Cardiac fibroblast (primary cell): ENCODE results near the gene MS4A10.

Experiments used
- DNase-seq, 2 donors: peaks; one replicate each; pipeline versions ENCODE4 v3.0.0 to v3.0.0-alpha.2; 2010; ENCODE audit warnings: low read depth in 2 of 2
- H3K4me3 ChIP-seq, 2 donors: replicated peaks in 1 of 2; 1 replicate in 1 of 2; 2 replicates in 1 of 2; pipeline ENCODE4 v1.5.1; 2011; ENCODE audit warnings: low read depth in 2 of 2, low read length in 2 of 2, mild to moderate bottlenecking in 2 of 2, moderate library complexity in 1 of 2
- TF ChIP-seq, protein P1 (sequence below): IDR thresholded peaks from one replicate; pipeline ENCODE4 v1.5.1; 2011; ENCODE audit warnings: low read depth, mild to moderate bottlenecking, low read length, inconsistent platforms

MS4A10 gene

DNA sequence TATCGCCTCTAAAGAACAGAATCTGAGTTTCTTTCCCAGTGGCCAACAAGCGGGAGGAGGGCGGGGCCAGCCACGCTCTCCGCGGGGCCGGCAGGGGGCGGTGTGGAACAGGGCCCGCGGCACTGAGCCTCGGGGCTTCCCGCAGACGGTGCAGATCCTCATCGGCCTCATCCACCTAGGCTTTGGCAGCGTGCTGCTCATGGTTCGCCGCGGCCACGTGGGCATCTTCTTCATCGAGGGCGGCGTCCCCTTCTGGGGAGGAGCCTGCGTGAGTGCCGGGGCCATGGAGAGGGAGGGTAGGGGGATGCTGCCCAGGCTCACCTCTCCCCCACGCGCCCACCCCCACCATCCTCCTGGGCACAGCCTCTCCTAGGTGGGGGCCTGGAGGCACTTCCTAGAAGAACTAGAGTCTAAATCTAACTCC is 17.7 kb upstream of the MS4A10 start:
- no peak overlapping the region for H3K4me3 ChIP-seq
- TF ChIP-seq, protein P1, sequence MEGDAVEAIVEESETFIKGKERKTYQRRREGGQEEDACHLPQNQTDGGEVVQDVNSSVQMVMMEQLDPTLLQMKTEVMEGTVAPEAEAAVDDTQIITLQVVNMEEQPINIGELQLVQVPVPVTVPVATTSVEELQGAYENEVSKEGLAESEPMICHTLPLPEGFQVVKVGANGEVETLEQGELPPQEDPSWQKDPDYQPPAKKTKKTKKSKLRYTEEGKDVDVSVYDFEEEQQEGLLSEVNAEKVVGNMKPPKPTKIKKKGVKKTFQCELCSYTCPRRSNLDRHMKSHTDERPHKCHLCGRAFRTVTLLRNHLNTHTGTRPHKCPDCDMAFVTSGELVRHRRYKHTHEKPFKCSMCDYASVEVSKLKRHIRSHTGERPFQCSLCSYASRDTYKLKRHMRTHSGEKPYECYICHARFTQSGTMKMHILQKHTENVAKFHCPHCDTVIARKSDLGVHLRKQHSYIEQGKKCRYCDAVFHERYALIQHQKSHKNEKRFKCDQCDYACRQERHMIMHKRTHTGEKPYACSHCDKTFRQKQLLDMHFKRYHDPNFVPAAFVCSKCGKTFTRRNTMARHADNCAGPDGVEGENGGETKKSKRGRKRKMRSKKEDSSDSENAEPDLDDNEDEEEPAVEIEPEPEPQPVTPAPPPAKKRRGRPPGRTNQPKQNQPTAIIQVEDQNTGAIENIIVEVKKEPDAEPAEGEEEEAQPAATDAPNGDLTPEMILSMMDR: peak; percentile 46
- DNase-seq: no peak

DNA sequence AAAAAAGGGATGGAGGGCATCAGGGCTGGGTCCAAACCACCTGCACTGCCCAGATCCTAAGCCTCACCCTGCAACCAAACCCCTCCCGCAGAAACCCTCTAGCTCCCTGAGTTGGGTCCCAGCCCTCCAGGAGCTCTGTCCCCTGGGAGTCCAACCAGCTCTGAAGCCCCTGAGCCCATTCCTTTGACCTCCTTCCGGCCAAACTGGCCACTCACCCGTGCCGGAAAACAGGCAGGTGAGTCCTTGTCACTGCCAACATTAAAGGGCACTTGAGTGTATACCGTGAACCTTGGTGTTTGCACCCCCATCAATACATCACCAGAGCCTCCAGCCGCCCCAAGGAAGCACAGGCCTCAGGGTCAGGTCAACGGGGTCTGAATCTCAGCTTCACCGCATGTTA is 16.9 kb upstream of the MS4A10 start:
- TF ChIP-seq, protein P1: no peak
- no peak overlapping the region for H3K4me3 ChIP-seq
- no peak for DNase-seq

DNA sequence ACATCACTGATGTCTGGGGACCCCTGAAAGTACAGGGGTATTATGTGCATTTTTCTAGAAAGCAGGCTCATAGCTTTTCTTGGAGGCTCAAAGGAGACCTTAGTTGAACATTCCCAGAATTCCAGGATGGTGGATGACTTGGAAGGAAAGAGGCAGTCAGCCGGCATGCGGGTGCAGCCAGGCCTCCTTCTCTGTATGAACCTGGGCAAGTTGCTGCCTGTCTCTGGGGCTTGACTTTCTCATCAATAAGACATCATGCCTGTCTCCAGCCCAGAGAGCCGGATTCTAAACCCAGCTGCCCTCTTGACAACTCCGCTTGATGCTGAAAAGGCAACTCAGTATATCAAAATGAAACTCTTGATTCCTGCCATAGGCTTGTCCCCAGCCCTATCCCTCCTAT is 15.9 kb upstream of the MS4A10 start:
- DNase-seq: no peak
- H3K4me3 ChIP-seq: no peak overlapping the region
- TF ChIP-seq, protein P1: no peak

DNA sequence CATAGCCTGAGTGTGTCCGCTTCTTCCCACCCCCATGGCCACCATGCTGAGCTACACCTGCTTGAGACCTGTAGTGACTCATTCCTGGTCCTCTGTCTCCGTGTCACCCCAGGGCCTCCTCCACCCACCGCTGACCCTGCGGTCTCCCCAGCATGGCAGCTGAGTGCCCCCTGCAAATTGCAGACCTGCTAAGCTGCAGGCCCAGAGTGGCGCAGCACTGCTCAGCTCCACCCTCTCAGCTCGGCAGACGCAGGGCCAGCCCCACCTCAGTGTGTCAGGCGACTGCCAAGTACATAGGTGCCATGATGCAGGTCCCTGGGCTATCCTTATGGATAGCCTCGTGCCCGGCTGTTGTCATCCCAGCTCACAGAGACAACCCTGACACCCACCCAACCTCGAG is 15.3 kb upstream of the MS4A10 start:
- TF ChIP-seq, protein P1: no peak
- DNase-seq: no peak

DNA sequence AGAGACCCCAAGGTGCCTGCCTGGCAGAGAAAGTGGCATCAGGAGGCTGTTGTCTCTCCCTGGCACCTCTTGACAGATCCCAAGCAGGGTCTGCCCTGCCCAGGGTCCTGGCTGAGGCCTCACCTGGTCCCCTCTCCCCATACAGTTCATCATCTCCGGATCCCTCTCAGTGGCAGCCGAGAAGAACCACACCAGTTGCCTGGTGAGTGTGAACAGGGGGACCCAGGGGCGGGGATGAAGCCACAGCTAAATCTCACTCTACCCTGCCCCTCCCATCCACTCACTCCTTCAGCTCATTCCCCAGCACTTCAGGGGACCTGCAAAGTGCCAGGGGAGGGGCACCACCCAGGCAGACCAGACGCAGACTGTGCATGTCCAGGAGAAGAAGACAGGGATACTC is 14.0 kb upstream of the MS4A10 start:
- no peak for DNase-seq
- no peak overlapping the region for H3K4me3 ChIP-seq
- TF ChIP-seq, protein P1: no peak

More for the DNA sequence above, 15.3 kb upstream of the MS4A10 start:
- no peak overlapping the region for H3K4me3 ChIP-seq

DNA sequence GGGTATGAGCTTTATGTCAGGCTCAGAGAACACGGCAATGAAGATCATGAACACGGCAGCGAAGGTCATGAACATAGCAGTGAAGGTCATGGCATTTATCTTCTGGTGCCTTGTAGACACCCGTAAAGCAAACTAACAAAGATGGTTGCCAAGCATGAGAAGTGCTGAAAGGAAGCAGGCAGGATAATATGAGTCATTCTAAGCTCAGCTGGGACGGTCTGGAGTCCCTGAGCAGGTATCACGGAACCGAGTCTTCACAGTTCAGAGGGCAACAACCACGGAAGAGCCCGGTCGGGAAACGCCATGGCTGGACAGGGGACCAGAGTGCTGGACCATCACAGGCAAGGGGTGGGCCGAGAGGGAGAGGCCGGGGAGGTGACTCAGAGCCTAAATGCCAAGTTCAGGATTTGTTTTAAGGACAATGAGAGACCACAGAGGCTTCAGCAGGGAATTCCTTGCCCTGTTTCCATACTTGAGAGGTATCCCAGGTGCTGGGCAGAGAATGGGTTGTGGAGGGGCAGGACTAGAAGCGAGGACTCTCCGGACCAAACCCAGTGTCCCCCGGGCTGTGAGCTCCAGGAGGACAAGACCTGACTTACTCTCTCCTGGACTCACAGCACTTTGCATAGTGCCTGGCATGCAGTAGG is 13.1 kb upstream of the MS4A10 start:
- H3K4me3 ChIP-seq: no peak overlapping the region
- DNase-seq: peak in 1 of 2 donors; percentile 45
- TF ChIP-seq, protein P1: no peak

DNA sequence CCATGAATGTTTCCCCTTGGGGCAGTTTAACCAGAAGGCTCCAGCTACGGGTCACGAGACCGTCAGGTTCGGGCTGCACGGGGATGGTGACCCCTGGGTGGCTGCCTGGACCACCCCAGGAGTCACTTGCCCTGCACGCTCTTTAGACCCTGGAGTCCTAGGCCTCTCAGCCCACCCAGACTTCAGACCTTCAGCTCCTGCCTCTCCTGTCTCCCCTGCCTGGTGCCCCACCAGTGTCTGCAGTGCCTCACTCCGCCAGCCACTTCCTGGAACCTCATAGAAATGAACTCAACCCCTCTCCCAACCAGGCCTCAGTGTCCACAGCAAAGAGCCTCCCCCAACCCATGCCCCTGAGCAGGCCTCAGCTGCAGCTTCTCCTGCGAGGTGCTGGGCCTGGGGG is 12.5 kb upstream of the MS4A10 start:
- TF ChIP-seq, protein P1: no peak
- DNase-seq: no peak
- no peak overlapping the region for H3K4me3 ChIP-seq
